SU-DHL-6 (cell line): ENCODE data around the gene POLRMT.

Experiments used
- H2AFZ ChIP-seq: fragments of 200-600 bp; sonication (generic); 2 replicates; pipeline ENCODE4 v1.6.1; 2014; ENCODE audit warnings: low read depth, mild to moderate bottlenecking, moderate library complexity, mixed read lengths, antibody characterized with exemption, low read length; ENCODE audit not compliant: severe bottlenecking
- H3F3A ChIP-seq: fragments of 200-600 bp; shearing (Covaris generic); 2 replicates; pipeline ENCODE4 v1.6.0; 2016; ENCODE audit warnings: antibody characterized with exemption, mild to moderate bottlenecking; ENCODE audit not compliant: insufficient read depth
- H3K27ac ChIP-seq: fragments of 200-600 bp; sonication (generic); 2 replicates; pipeline ENCODE4 v1.5.1; 2016; ENCODE audit warnings: low read depth, mild to moderate bottlenecking, low read length, moderate library complexity, mixed read lengths
- H3K27me3 ChIP-seq: fragments of 200-600 bp; sonication (generic), shearing (Covaris generic); 2 replicates; pipeline ENCODE4 v1.6.0; 2014; ENCODE audit warnings: mild to moderate bottlenecking, low read length
- H3K36me3 ChIP-seq: fragments of 200-600 bp; sonication (generic); 2 replicates; pipeline ENCODE4 v1.6.1; 2014; ENCODE audit warnings: mild to moderate bottlenecking, low read length, mixed read lengths
- H3K4me2 ChIP-seq: fragments of 300-600, 200-600 bp; shearing (Covaris generic), sonication (generic); 2 replicates; pipeline ENCODE4 v1.6.0; 2014; ENCODE audit warnings: low read length, low read depth, mild to moderate bottlenecking; ENCODE audit not compliant: poor library complexity, severe bottlenecking
- H3K4me3 ChIP-seq: fragments of 200-600 bp; sonication (generic); 2 replicates; pipeline ENCODE4 v1.5.1; 2014; ENCODE audit warnings: antibody characterized with exemption, low read length, mild to moderate bottlenecking, mixed read lengths; ENCODE audit not compliant: insufficient read depth, poor library complexity, severe bottlenecking
- H3K79me2 ChIP-seq: fragments of 200-600 bp; sonication (generic); 2 replicates; pipeline ENCODE4 v1.6.1; 2014; ENCODE audit warnings: mild to moderate bottlenecking, low read length, moderate library complexity; ENCODE audit not compliant: insufficient read depth
- H3K9ac ChIP-seq: fragments of 200-600 bp; sonication (generic); 2 replicates; pipeline ENCODE4 v1.7.0; 2014; ENCODE audit warnings: mild to moderate bottlenecking, low read length
- H3K9me2 ChIP-seq: fragments of 200-600 bp; sonication (generic); replicated peaks from 2 replicates; pipeline ENCODE4 v1.6.1; 2014; ENCODE audit warnings: low read length; ENCODE audit not compliant: insufficient read depth
- H3K9me3 ChIP-seq: fragments of 200-600 bp; sonication (generic); 2 replicates; pipeline ENCODE4 v1.6.1; 2014; ENCODE audit warnings: low read length, mixed read lengths; ENCODE audit not compliant: insufficient read depth
- H4K20me1 ChIP-seq: fragments of 200-600 bp; sonication (generic); 2 replicates; pipeline ENCODE4 v1.6.1; 2014; ENCODE audit warnings: low read depth, mild to moderate bottlenecking, antibody characterized with exemption, low read length, moderate library complexity, mixed read lengths
- CTCF ChIP-seq: fragments of 200-600 bp; sonication (generic); IDR thresholded peaks from one replicate; pipeline ENCODE4 v1.5.1; 2017; ENCODE audit warnings: antibody characterized with exemption, mild to moderate bottlenecking, low read length, moderate library complexity; ENCODE audit not compliant: insufficient read depth, poor library complexity, severe bottlenecking
- EZH2phosphoT487 ChIP-seq: fragments of 200-600 bp; sonication (generic), shearing (Covaris generic); conservative IDR thresholded peaks from 2 replicates; pipeline ENCODE4 v1.6.1; 2018; ENCODE audit warnings: mild to moderate bottlenecking, antibody characterized with exemption, low read length, moderate library complexity, mixed read lengths

The POLRMT gene

GRCh38 chr19:616062-616700, 17.2 kb downstream of the POLRMT start:
- TF ChIP-seq EZH2phosphoT487 (no peak), CTCF (no peak)
- no peaks in the 10 kb centered on the region for H3K79me2 ChIP-seq
- H3K36me3 ChIP-seq = no peaks in the 10 kb centered on the region
- H3K9me2 ChIP-seq = no peaks in the 10 kb centered on the region
- no peaks in the 10 kb centered on the region for H3K27me3 ChIP-seq
- no peaks in the 10 kb centered on the region for H3F3A ChIP-seq
- no peak overlapping the region for H3K27ac ChIP-seq
- no peak overlapping the region for H3K4me2 ChIP-seq
- no peak overlapping the region for H3K9ac ChIP-seq
- H3K9me3 ChIP-seq = no peaks in the 10 kb centered on the region
- H3K4me3 ChIP-seq = no peak overlapping the region
- no peaks in the 10 kb centered on the region for H4K20me1 ChIP-seq
- no peak overlapping the region for H2AFZ ChIP-seq

GRCh38 chr19:615619-616018, 17.7 kb downstream of the POLRMT start:
- no peak overlapping the region for H3K27ac ChIP-seq
- no peaks in the 10 kb centered on the region for H3K36me3 ChIP-seq
- no peak overlapping the region for H3K9ac ChIP-seq
- no peak for TF ChIP-seq CTCF
- TF ChIP-seq EZH2phosphoT487 = no peak
- H2AFZ ChIP-seq = no peak overlapping the region
- H3K27me3 ChIP-seq = no peaks in the 10 kb centered on the region
- H3K79me2 ChIP-seq = no peaks in the 10 kb centered on the region
- no peak overlapping the region for H3K4me2 ChIP-seq
- no peaks in the 10 kb centered on the region for H3K9me2 ChIP-seq
- no peak overlapping the region for H3K4me3 ChIP-seq
- H4K20me1 ChIP-seq = no peaks in the 10 kb centered on the region
- no peaks in the 10 kb centered on the region for H3K9me3 ChIP-seq
- no peaks in the 10 kb centered on the region for H3F3A ChIP-seq

GRCh38 chr19:613732-614567, 19.4 kb downstream of the POLRMT start:
- H3K27me3 ChIP-seq = no peaks in the 10 kb centered on the region
- H3K36me3 ChIP-seq = no peaks in the 10 kb centered on the region
- no peaks in the 10 kb centered on the region for H4K20me1 ChIP-seq
- H3K4me3 ChIP-seq = no peak overlapping the region
- H3F3A ChIP-seq = no peaks in the 10 kb centered on the region
- no peak overlapping the region for H3K9ac ChIP-seq
- no peaks in the 10 kb centered on the region for H3K9me2 ChIP-seq
- no peaks in the 10 kb centered on the region for H3K9me3 ChIP-seq
- no peaks in the 10 kb centered on the region for H3K79me2 ChIP-seq
- H3K4me2 ChIP-seq = no peak overlapping the region
- H2AFZ ChIP-seq = no peak overlapping the region
- TF ChIP-seq CTCF (no peak), EZH2phosphoT487 (no peak)
- no peak overlapping the region for H3K27ac ChIP-seq
